ENCODE measurements around the gene DOCK1. TPM values are rescaled to one million over a fixed set of nuclear protein-coding genes. Genes with fewer than 3 reads are reported as not detected.

DOCK1 gene
- total and polyA plus RNA-seq, 2 donors from 2014 or later, result 15.8 to 81.7 TPM

DNA sequence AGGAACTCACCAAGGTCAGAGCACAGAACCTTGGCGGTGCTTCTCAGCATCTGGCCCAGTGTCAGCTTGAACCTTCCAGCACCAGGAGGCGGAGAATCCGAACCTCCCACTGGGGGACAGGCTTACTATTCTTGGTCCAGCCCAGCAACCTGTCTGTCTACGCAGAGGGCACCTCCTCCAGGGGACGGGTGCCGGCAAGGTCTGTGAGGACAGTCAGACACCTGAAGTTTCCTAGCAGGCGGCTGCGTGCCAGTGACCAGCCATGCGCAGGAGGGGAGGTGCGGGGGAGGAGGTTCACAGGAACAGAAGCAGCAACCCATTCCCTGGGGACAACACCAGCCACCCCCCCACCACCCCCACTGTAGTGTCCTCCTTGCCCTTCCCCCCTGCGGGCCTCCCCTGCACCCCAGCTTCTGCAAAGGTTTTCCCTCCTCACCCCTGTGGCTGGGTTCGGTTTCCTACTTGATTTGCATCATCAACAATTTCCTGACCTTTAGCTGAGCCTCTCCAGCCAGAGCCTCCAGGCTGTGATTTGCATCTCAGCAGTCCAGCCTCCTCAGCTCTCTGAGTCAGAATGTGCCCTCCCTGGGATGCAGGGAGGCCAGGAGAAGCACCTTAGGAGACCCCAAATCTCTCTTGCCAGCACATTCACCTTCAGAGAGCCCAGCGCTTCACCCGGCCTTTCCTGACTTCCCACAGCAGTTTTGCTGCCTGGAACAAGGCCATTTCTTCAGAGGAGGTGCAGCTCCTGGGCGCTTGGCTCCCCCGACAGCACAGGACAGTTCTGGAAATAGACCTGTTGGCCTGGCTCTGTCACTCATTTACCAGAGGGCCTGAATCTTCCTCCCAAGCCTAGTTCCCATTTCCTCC is 536.4 kb downstream of the DOCK1 start:
- peak overlapping the region in 2 of 3 donors; percentile 33 to 72 for H3K9ac ChIP-seq (ENCODE audit: low read length in 3 of 3)
- H3K27ac ChIP-seq (ENCODE audit: low read depth in 2 of 2, low read length in 2 of 2), result peak overlapping the region; percentile 86 to 96
- peak; percentile 89 to 93 (median 91) for DNase-seq
- no peak for FAIRE-seq
- H3K4me1 ChIP-seq (ENCODE audit: control insufficient read depth in 2 of 3, insufficient read depth in 2 of 3, low read depth in 1 of 3, low read length in 3 of 3), result peaks cover 0 to 28% (median 14%) of the 10 kb centered on the region in 3 donors
- intact Hi-C loops (cut with DNase I), result no loop called here
- H3K4me3 ChIP-seq (ENCODE audit: low read length in 3 of 3), result peak overlapping the region in 2 of 3 donors; percentile 21 to 63
- H3K27me3 ChIP-seq (ENCODE audit: control insufficient read depth, insufficient read depth, low read length), result no peaks in the 10 kb centered on the region
- H3K9me3 ChIP-seq (ENCODE audit: control insufficient read depth in 2 of 3, insufficient read depth in 1 of 3, low read length in 3 of 3), result no peaks in the 10 kb centered on the region
- TF ChIP-seq CTCF (IDR thresholded peaks at IDR 0.05; ENCODE audit: borderline replicate concordance, extremely low read depth, insufficient read depth), result no peak
- peaks cover 10 to 40% (median 16%) of the 10 kb centered on the region in 3 donors for H3K36me3 ChIP-seq (ENCODE audit: control insufficient read depth in 2 of 3, insufficient read depth in 3 of 3, low read length in 3 of 3)

GRCh38 chr10:127442220-127442525 is 536.9 kb downstream of the DOCK1 start:
- peaks cover 0 to 28% (median 14%) of the 10 kb centered on the region in 3 donors for H3K4me1 ChIP-seq (ENCODE audit: control insufficient read depth in 2 of 3, insufficient read depth in 2 of 3, low read depth in 1 of 3, low read length in 3 of 3)
- DNase-seq (no peak), FAIRE-seq (no peak)
- no peaks in the 10 kb centered on the region for H3K9me3 ChIP-seq (ENCODE audit: control insufficient read depth in 2 of 3, insufficient read depth in 1 of 3, low read length in 3 of 3)
- peak overlapping the region; percentile 86 to 96 for H3K27ac ChIP-seq (ENCODE audit: low read depth in 2 of 2, low read length in 2 of 2)
- H3K9ac ChIP-seq (ENCODE audit: low read length in 3 of 3), result peak overlapping the region in 2 of 3 donors; percentile 12 to 72
- intact Hi-C loops (cut with DNase I), result no loop called here
- H3K36me3 ChIP-seq (ENCODE audit: control insufficient read depth in 2 of 3, insufficient read depth in 3 of 3, low read length in 3 of 3), result peaks cover 10 to 40% (median 16%) of the 10 kb centered on the region in 3 donors
- no peak for TF ChIP-seq CTCF (IDR thresholded peaks at IDR 0.05; ENCODE audit: borderline replicate concordance, extremely low read depth, insufficient read depth)
- no peaks in the 10 kb centered on the region for H3K27me3 ChIP-seq (ENCODE audit: control insufficient read depth, insufficient read depth, low read length)
- H3K4me3 ChIP-seq (ENCODE audit: low read length in 3 of 3), result peak overlapping the region in 1 of 3 donors; percentile 63

DNA sequence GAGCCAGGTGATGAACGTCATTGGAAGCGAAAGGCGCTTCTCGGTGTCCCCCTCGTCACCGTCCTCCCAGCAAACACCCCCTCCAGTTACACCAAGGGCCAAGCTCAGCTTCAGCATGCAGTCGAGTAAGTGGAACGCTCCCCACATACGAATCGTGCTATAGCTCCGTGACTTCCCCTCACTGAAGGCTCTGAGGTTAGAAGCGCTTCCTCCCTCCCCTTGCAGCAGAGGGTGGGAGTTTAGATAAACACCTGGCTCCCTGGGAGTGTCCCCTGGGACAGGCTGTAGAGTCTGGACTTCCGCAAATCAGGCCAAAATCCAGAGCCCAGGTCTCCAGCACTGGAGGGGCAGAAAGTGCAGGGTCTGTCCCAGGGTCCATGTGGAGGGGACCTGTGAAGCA is 538.9 kb downstream of the DOCK1 start:
- Histone ChIP-seq H3K4me3 (ENCODE audit: low read length in 3 of 3) (no peak overlapping the region), H3K27me3 (ENCODE audit: control insufficient read depth, insufficient read depth, low read length) (no peaks in the 10 kb centered on the region), H3K27ac (ENCODE audit: low read depth in 2 of 2, low read length in 2 of 2) (no peak overlapping the region), H3K4me1 (ENCODE audit: control insufficient read depth in 2 of 3, insufficient read depth in 2 of 3, low read depth in 1 of 3, low read length in 3 of 3) (peaks cover 0 to 28% (median 14%) of the 10 kb centered on the region in 3 donors), H3K36me3 (ENCODE audit: control insufficient read depth in 2 of 3, insufficient read depth in 3 of 3, low read length in 3 of 3) (peaks cover 6 to 30% (median 15%) of the 10 kb centered on the region in 3 donors), H3K9ac (ENCODE audit: low read length in 3 of 3) (no peak overlapping the region), H3K9me3 (ENCODE audit: control insufficient read depth in 2 of 3, insufficient read depth in 1 of 3, low read length in 3 of 3) (no peaks in the 10 kb centered on the region)
- no peak for TF ChIP-seq CTCF (IDR thresholded peaks at IDR 0.05; ENCODE audit: borderline replicate concordance, extremely low read depth, insufficient read depth)
- intact Hi-C loops (cut with DNase I), result no loop called here
- FAIRE-seq, result no peak
- peak in 1 of 5 donors; percentile 18 for DNase-seq
